Gastrocnemius medialis (tissue), 4 donors: ENCODE measurements around the gene UPK2. TPM values are rescaled to one million over a fixed set of nuclear protein-coding genes. Genes with fewer than 3 reads are reported as not detected.
"Not testable (repeated sequence)": the region's sequence is repeated elsewhere in the genome, so short reads cannot be mapped to it uniquely, and the experiment has no call there.

ENCODE experiments used
- ATAC-seq, 2 donors: fragments of 150-250 bp; one replicate each; pipeline ENCODE4 v1.9.1; 2016
- DNase-seq, 2 donors: peaks; one replicate each; pipeline ENCODE4 v3.0.0-alpha.2; 2019
- H3K27ac ChIP-seq, 4 donors: fragments of 200-600 bp; sonication (generic); 1 replicate in 1 of 4; 2 replicates in 3 of 4; pipeline ENCODE4 v1.5.1; 2016 to 2018; ENCODE audit warnings: mild to moderate bottlenecking in 2 of 4, moderate library complexity in 1 of 4
- H3K27me3 ChIP-seq, 3 donors: fragments of 200-600 bp; sonication (generic) in 2 of 3; 1 replicate in 1 of 3; 2 replicates in 2 of 3; pipeline versions ENCODE4 v1.5.1 to v1.6.0; 2016 to 2019; ENCODE audit warnings: mild to moderate bottlenecking in 1 of 3, moderate library complexity in 1 of 3
- H3K36me3 ChIP-seq, 2 donors: fragments of 200-600 bp; sonication (generic) in 1 of 2; one replicate each; pipeline ENCODE4 v1.5.1; 2017 to 2018
- H3K4me1 ChIP-seq, 2 donors: fragments of 200-600 bp; sonication (generic) in 1 of 2; one replicate each; pipeline ENCODE4 v1.5.1; 2016 to 2017; ENCODE audit warnings: mild to moderate bottlenecking in 2 of 2
- H3K4me3 ChIP-seq, 4 donors: fragments of 200-600 bp; sonication (generic) in 3 of 4; 1 replicate in 1 of 4; 2 replicates in 3 of 4; pipeline ENCODE4 v1.5.1; 2016 to 2019; ENCODE audit warnings: mild to moderate bottlenecking in 2 of 4
- H3K9me3 ChIP-seq, 3 donors: fragments of 200-600 bp; sonication (generic) in 2 of 3; 1 replicate in 1 of 3; 2 replicates in 2 of 3; pipeline ENCODE4 v1.5.1; 2016 to 2019
- CTCF ChIP-seq, 5 experiments: fragments of 450-650 bp in 3 of 5; fragments of 200-600 bp in 2 of 5; sonication (generic) in 2 of 5; IDR thresholded peaks in 4 of 5; conservative IDR thresholded peaks in 1 of 5; 1 replicate in 4 of 5; 2 replicates in 1 of 5; pipeline ENCODE4 v1.5.1; 2016 to 2019; ENCODE audit warnings: antibody characterized with exemption in 5 of 5, mild to moderate bottlenecking in 3 of 5, moderate library complexity in 3 of 5
- POLR2A ChIP-seq, 2 donors: fragments of 450-650 bp; IDR thresholded peaks; one replicate each; pipeline ENCODE4 v1.6.1; 2017; ENCODE audit warnings: antibody characterized with exemption in 2 of 2, mild to moderate bottlenecking in 2 of 2, moderate library complexity in 2 of 2
- in situ Hi-C, 4 donors: fragments of 200-750 bp; cut with MboI; loops; one replicate each; pipeline versions ENCODE4 v1.15.0 to v1.8.0; 2017; ENCODE audit warnings: low sequenced_read_pairs in 4 of 4
- intact Hi-C: fragments of 100-400 bp; cut with DNase I; formaldehyde crosslinking; loops from one replicate; pipeline ENCODE4 v1.15.1; 2023; ENCODE audit warnings: low total_unique reads
- total RNA-seq, 4 donors: library from RNA; depleted of rRNA; stranded (reverse); fragments of >200 nt; gene quantifications; one replicate each; pipeline versions ENCODE4 v1.1.0 to v1.2.3, GENCODE V29; 2016

Gene UPK2
- total RNA-seq, 4 donors from 2014 or later: not detected

- intact Hi-C loops: no loop called here
- no peak for DNase-seq
Measured at GRCh38 chr11:118958577-118958976, 2.5 kb downstream of the UPK2 start.

GRCh38 chr11:118961189-118961588 is 5.1 kb downstream of the UPK2 start:
- no peak for DNase-seq
- Histone ChIP-seq H3K9me3 (no peaks in the 10 kb centered on the region), H3K4me1 (no peaks in the 10 kb centered on the region), H3K27ac (no peak overlapping the region), H3K36me3 (no peaks in the 10 kb centered on the region), H3K4me3 (no peak overlapping the region), H3K27me3 (no peaks in the 10 kb centered on the region)
- intact Hi-C loops (no loop called here), in situ Hi-C loops (no loop called here)
- ATAC-seq: no peak
- TF ChIP-seq POLR2A (IDR thresholded peaks at IDR 0.05): no peak
- no peak for TF ChIP-seq CTCF (IDR thresholded peaks at IDR 0.05 in 4 of 5, conservative IDR thresholded peaks at IDR 0.05 in 1 of 5)

More at GRCh38 chr11:118958577-118958976, 2.5 kb downstream of the UPK2 start:
- in situ Hi-C loops: loop anchor here (5.0 to 10.0 kb wide), 3 partner anchors 54 to 266 kb away; no protein-coding TSS in a partner anchor
- no peak overlapping the region for H3K27ac ChIP-seq
- H3K4me1 ChIP-seq: no peaks in the 10 kb centered on the region
- no peak for ATAC-seq
- no peak for TF ChIP-seq CTCF (IDR thresholded peaks at IDR 0.05 in 4 of 5, conservative IDR thresholded peaks at IDR 0.05 in 1 of 5)
- no peaks in the 10 kb centered on the region for H3K9me3 ChIP-seq
- H3K27me3 ChIP-seq: no peaks in the 10 kb centered on the region
- H3K36me3 ChIP-seq: no peaks in the 10 kb centered on the region
- no peak overlapping the region for H3K4me3 ChIP-seq

- Histone ChIP-seq H3K9me3 (no peaks in the 10 kb centered on the region), H3K27ac (no peak overlapping the region), H3K36me3 (no peaks in the 10 kb centered on the region), H3K4me3 (no peak overlapping the region), H3K4me1 (no peaks in the 10 kb centered on the region), H3K27me3 (no peaks in the 10 kb centered on the region)
- in situ Hi-C loops (no loop called here), intact Hi-C loops (no loop called here)
- DNase-seq (no peak), ATAC-seq (no peak)
- no peak for TF ChIP-seq CTCF (IDR thresholded peaks at IDR 0.05 in 4 of 5, conservative IDR thresholded peaks at IDR 0.05 in 1 of 5)
- TF ChIP-seq POLR2A (IDR thresholded peaks at IDR 0.05): no peak
Measured at GRCh38 chr11:118961591-118961990, 5.5 kb downstream of the UPK2 start.

- ATAC-seq, intact Hi-C loops, in situ Hi-C loops: not testable (repeated sequence)
Measured at GRCh38 chr11:118969508-118969907, 13.4 kb downstream of the UPK2 start.

GRCh38 chr11:118971646-118972045 is 15.5 kb downstream of the UPK2 start, which contains the start of gene FOXR1:
Gene FOXR1, plus strand, starts transcription at chr11:118971761. Its CDS starts 171 bp downstream, at chr11:118971932.
- Histone ChIP-seq H3K27ac (no peak within 1 kb of the TSS), H3K27me3 (peaks cover 0 to 4% (median 3%) of the 10 kb centered on the region in 3 donors), H3K9me3 (no peaks in the 10 kb centered on the region), H3K4me1 (no peaks in the 10 kb centered on the region), H3K36me3 (no peaks in the 10 kb centered on the region), H3K4me3 (no peak within 1 kb of the TSS)
- TF ChIP-seq CTCF (IDR thresholded peaks at IDR 0.05 in 4 of 5, conservative IDR thresholded peaks at IDR 0.05 in 1 of 5): no peak
- no peak for TF ChIP-seq POLR2A (IDR thresholded peaks at IDR 0.05)
- DNase-seq (no peak), ATAC-seq (no peak)
- in situ Hi-C loops: no loop called here
- intact Hi-C loops: no loop called here

More at GRCh38 chr11:118969508-118969907, 13.4 kb downstream of the UPK2 start:
- DNase-seq, H3K4me1 ChIP-seq, H3K27ac ChIP-seq, H3K4me3 ChIP-seq, H3K36me3 ChIP-seq, H3K9me3 ChIP-seq, H3K27me3 ChIP-seq: not testable (repeated sequence)
